Activated T-cell treated with anti-CD3 and anti-CD28 coated beads for 24 hours (primary cell): ENCODE measurements around the gene GALNT2.

Source experiments
- DNase-seq: peaks from one replicate; pipeline ENCODE4 v3.0.0-alpha.2; 2020; ENCODE audit warnings: low read depth

Gene GALNT2

DNA sequence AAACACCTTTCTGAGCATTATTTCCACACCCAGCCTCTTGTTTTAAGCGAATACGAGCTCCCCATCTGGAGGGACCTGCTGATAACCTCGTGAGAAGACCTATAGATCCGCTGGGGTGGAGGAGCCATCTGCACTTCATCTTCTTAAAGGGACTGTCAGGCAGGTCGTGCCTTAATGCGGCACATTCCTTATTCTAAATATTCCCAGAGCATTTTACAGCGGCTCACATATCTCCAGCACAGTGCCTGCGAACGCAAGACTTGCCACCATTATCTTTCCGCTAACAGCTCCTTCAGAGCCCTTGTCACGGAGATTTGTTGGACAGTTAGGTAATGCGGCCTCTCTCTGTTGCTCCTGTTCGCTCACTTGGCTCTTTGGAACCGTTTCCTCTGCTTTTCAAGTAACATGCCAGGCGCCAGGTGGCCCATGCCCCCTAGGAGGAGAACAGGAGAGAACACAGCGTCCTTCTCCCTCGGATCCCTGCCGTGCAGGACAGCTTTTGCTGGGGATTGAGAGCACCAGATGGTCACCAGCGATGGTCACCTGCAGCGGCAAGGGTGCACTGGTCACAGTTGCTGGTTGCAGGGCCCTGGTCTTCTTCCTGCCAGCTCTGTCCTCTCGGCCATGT is 196.6 kb downstream of the GALNT2 start:
- no peak for DNase-seq

DNA sequence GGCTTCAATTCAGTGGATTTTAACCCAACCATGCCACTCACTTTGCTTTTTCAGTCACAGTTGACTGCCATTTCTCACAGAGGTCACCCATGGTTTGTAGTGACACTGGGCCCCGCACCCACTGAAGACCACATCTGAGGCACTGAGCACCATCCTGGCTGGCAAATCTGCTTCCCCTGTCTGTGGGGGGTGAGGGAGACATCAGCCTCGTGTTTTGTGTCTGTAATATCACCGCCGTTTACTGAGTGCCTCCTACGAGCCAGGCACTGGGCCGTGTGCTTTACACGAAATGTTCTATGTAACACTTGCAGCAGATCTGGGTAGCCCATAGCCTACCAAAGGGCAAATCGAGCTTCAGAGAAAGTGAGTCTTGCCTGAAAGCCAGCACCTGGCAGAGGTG is 197.3 kb downstream of the GALNT2 start:
- DNase-seq = no peak

DNA sequence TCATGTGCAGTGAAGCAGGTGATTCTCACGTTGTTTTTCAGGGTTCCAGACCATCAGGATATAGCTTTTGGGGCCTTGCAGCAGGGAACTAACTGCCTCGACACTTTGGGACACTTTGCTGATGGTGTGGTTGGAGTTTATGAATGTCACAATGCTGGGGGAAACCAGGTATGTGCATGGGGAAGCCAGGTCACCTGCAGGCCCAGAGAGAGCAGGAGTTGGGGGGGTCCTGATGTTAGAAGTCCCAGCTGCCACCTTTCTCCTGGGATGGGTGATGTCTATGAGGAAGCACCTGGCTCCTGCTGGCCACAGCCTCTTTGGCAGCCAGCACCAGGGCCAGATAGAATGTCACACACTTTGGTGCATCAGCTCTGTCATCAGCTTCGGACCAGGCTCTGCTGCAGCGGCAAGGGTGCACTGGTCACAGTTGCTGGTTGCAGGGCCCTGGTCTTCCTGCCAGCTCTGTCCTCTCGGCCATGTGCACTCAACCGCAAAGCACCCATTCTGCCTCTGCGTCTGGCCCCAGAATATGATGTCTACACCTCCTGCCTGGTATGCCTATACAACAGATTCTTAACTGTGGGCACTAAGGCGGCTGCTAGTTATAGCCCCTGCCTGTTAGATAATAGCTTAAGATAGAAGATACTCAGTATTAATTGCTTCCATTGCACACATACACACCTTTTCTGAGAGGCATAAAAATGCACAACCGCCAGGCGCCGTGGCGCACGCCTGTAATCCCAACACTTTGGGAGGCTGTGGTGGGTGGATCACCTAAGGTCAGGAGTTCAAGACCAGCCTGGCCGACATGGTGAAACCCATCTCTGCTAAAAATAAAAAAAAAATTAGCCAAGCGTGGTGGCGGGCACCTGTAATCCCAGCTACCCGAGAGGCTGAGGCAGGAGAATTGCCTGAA is 198.4 kb downstream of the GALNT2 start:
- DNase-seq = no peak

DNA sequence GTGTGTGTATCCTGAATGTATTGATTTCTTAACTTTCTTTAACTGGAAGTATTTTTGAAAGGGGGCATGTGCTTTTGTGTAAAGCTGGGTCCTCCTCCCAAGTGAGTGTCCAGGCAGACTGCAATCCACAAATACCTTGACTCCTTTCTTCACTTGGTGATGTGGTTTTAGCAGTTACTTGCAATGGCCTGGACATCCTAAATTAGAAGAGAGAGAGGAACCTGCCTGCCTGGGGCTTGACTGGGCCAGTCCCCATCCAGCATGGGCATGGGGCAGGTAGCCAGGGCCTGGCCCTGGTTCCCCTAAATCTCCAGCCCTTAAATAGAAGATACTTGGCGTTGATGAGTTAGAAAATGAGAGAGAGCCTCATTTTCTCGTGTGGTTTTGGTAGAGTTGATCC is 199.4 kb downstream of the GALNT2 start:
- no peak for DNase-seq

DNA sequence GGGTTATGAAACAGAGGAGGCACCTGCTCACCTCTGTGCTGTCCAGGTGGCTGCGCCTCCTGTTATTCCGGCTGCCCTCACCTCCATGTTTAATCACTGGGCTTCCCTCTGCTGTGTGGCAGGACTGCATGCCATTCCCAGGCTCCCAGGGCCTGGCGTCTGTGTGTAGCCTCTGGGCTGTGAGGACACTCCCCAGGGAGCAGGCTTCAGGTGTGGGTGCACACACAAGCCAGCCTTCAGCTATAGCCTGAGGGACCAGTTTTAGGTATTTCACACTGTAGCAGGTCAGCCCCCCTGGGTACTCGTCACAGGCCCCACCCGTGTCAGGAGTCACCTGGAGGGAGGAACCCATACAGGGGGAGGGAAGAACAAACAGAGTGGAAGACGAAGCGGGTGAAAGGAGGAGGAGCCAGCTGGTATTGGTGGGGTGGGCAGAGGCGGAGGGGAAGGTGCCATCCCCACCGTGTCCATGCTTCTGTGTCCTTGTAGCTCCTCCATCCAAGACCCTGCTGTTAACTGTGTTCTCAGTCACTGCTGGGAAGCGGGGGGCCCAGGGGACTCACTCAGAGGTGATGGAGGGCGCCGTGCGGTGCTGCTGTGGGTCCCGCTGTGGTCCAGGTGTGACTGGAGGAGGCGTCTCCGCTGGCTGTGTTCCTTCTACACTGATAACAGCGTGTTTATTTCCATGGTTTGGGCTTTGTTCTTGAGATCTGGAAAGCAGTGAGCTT is 200.5 kb downstream of the GALNT2 start:
- no peak for DNase-seq

DNA sequence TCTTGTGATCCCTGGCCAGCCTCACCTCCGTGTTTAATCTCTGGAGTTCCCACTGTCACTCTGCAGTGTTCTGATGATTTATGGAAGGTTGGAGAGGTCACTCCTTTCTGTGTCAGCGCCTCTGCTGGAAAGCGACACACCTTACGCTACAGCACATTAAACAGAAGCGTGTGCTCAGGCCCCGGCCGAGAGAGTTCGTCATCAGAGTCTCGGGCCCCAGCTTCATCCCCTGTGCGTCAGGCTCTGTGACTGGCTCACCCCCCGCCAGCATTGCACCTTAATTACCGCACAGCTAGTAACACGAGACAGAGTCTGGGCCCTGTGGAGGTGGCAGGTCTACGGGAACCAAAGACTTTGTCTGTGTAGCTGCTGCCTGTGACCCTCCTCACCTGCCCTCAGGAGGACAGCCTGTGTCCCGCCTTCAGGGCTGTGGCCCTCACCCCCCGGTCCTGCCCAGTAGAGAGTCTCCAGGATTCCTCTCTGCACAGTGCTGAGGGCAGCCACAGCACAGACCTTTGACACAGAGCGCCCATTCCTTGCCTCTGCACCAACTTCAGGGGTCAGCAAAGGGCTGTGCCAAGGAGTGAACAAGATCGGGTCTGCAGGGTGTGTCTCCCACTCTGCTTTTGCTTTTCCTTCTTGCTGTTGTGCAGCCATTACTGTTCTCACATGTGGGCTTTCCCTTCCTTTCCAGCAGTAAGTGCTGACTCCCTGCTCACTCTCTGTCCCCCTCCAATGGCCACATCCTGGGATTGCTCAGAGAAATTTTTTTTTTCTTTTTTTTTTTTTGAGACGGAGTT is 201.5 kb downstream of the GALNT2 start:
- DNase-seq = no peak

DNA sequence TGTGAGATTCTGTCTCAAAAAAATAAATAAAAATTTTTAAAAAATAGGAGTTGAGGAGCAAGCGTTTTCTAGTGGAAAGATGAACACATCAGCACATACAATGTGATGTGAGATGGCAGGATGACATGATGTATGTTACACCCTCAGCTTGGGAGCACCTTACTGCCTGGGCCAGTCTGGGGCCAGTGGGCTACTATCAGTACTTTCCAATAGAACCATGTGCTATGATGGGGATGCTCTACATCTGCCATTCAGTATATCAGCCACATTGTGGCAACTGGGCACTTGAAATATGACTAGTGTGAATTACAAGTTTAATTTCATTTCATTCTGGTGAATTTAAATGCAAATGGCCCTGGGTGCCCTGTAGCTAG is 203.1 kb downstream of the GALNT2 start:
- no peak for DNase-seq

DNA sequence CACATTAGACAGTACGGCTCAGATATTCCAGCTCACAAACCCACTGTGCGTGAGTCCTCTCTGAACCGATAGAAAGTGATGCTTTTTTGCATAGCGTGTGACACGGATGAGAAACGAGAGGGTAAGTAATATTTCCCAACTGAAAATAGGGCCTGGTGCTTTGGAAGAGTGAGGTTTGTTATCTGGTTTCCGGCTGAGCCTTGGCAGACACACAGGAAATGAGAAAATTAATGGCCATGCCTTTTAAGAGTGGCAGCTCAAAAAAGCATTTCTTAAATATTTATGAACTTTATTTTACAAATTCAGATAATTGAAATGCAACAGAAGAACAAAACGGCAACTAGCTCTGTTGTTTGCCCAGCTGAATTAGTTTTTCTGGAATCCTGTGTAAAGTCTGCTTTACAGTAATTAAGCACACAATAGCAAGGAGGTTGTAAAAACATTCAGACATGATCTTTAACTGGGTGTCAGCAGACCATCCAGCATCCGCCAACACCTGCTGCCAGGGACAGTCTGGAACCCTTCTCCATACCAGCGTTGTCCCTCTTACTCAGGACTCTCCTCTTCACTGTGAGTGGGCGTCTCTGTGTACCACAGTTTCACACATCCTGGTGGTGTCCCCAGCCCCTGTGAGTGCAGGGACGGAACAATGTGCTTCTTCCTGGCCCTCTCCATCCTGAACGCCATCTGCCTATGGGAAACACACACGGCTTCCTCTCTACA is 203.7 kb downstream of the GALNT2 start:
- DNase-seq = peak; percentile 42

DNA sequence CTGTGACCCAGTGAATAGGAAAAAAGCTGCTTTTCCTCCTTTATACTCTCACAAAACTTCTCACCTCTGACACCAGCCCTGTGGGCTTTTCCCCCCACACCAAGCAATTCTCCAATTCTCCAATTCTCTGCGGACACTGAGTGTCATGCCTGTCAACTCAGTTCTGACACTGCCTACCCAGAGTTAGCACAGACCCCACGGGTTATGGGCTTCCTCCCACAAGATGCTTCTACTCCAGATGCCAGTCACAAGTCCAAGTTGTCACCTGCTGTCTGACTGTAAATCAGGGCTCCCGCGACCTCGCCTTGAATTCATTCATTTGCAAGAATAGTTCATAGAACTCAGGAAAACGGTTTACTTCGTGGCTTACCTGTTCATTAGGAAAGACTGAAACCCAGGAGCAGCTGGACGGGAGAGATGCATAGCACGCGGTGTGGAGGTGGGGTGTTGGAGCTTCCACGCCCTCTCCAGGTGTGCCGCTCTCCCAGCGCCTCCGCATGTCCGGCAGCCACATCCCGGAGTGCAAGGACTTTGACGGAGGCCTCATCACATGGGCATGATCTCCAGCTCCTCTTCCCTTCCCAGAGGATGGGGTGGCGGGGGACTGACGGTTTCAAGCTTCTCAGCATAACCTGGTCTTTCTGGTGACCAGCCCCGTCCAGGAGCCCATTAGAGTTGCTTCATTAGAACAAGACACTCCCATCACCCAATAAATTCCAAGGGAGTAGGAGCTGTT is 204.4 kb downstream of the GALNT2 start:
- no peak for DNase-seq

DNA sequence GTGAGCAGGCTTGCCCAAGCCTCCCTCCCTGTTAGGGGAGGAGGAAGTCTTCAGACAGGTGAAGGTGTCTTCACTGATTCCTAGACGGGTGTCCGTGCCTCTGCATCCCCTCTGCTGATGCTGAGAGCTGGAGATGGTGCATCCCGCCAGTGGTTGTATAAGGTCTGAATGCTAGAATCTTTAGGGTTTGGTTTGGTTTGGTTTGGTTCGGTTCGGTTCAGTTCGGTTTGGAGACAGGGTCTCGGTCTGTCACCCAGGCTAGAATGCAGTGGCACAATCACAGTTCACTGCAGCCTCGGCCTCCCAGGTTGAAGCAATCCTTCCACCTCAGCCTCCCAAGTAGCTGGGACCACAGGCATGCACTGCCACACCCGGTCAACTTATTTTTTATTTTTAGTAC is 205.5 kb downstream of the GALNT2 start:
- DNase-seq = no peak

DNA sequence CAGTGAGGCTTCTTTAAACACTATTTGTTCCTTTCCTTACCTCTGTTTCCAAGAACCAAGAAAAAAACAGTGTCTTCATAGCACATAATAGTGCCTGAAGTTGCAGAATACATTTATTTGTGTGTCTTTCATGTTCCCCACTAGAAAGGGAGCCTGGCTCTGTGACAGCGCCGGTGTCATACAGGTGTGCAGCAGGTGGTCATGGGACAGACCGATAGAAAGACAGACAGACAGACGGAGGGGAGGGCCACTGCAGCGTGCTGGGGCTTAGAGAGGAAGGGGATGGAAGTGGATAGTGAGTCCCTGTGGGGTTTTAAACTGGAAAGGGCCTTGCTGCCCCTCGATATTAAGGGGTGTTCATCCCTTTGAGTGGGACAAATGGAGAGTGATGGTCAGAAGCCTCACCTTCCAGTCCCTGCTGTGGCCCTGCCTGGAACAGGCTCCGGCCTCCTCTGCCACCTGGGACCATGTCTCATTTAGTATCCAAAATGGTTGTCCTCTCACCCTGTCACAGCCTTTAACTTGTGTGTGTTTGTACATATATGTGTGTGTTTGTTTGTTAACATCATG is 206.2 kb downstream of the GALNT2 start:
- DNase-seq = no peak

DNA sequence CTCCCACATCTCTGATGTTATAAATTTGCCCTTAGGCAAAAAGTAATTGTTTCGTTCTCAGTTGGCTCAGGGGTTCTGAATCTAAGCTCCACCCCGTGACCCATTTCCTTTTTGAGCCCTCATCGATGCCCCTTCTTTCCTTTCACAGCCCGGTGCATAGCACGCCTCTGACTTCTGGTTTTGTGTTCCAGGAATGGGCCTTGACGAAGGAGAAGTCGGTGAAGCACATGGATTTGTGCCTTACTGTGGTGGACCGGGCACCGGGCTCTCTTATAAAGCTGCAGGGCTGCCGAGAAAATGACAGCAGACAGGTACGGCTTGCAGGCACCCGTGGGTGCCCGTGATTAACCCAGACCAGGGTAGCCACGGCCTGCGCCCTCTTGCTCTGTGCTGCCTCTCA is 207.2 kb downstream of the GALNT2 start:
- DNase-seq = no peak

DNA sequence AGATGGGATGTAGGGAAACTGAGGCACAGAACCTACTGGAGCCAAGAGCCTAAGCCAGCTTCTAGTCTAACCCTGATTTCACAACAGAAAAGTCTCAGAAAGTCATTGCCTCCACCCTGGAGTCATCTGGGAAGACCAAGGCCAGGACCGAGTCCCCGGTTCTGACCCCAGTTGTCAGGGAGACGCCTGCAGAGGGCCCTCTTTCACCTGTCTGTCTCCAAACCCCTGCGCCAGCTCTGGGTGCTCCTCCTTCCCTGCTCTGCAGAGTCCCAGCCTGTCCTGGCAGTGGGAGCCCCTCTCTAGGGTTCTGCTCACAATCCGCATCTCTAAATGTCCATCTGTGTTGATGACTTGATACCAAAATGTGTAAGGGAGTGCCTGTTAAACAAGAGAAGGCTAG is 209.4 kb downstream of the GALNT2 start:
- DNase-seq = no peak

DNA sequence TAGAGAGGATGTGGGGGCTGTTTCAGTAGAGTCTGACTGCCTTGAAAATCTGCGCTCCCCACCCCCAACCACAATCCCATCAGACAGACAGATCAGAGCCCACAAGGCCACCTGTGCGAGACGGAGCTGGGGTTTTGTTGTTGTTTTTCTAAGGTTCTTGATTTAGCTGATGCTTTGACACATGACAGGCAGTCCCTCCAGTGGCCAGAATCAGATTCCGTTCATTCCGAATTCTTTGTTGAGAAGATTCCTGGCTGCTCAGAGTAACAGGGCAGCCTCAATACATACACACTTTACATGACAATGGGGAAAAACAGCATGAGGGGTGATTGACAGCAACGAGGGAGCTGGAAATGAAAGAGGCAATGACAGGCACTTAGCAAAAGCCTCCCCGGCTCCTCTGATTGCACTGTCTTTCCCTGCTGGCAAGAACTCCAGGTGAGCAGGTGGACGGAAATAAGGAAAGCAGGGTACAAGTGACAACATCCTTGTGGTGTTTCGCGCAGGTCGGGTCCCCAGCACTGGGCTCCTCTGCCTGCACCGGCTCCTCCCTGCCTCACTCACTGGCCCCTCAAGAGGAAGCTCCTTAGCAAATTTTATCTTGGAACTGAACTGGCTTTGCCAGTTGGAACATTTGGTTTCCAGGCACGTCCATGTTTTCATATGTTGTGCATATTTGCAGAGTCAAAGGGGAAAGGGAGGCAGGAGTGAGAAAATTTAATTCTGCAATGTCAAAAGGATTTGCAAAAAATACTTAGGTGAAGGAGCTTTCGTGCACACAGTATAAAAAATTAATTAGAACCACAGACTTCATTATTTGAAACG is 210.4 kb downstream of the GALNT2 start:
- DNase-seq = no peak

DNA sequence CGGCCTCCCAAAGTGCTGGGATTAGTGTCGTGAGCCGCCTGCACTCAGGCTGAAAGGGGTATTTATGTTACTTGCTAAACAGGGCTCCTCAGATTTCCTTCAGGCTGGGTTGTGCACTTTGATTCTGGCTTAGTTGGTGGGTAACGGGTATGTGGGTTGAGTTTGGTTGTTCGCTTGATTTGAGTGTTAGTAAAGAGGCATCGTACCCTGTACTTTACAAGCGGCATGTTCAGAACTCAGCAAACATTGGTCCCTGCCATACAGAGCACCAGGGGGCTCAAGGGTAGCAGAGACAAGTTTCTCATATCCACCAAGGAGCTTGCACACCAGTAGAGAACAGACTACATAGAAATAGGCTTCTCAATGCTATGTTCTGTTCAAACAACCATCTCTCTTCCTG is 211.3 kb downstream of the GALNT2 start:
- DNase-seq = no peak

DNA sequence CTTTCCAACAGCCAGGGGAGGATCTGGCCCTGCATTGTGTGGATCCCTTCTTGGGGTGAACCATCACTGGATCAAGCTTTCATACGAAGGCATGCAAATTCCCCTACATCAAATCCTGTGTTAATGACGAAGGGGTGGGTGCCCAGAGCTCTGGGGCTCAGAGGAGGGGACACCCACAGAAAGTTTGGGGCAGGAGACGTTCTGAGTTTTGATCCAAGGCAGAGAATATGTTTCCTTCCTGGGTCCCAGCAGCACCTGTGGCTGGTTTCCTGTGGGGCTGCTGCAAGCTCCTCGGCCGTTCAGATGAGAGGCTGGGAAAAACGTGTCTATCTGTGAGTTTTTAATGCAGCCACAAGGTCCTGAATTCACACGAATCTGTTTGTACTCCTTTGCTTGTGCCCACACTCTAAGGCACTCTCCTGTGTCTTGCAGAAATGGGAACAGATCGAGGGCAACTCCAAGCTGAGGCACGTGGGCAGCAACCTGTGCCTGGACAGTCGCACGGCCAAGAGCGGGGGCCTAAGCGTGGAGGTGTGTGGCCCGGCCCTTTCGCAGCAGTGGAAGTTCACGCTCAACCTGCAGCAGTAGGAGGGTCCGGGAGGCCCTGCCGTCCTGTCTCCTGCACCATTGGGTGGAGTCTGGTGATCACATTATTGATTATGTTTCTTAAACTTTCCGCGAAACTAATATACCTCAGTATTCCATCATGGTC is 212.0 kb downstream of the GALNT2 start:
- DNase-seq = no peak

DNA sequence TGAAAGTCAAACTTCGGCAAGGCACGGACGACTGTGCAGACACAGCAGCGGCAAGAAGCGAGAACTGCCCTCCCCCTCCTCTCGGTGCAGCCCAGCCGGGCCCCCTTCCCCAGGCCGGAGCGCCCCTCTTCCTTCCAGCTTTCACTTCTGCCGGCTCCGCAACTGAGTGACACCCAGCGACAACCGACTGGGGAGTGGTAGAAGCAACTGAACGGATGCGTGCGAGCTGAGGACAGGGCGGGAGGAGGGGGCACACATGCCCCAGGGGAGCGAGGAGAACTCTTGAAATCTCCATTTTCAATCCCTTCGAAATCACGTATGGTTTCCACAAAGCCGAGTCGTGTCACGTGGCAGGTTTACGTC is 212.5 kb downstream of the GALNT2 start:
- DNase-seq = no peak

DNA sequence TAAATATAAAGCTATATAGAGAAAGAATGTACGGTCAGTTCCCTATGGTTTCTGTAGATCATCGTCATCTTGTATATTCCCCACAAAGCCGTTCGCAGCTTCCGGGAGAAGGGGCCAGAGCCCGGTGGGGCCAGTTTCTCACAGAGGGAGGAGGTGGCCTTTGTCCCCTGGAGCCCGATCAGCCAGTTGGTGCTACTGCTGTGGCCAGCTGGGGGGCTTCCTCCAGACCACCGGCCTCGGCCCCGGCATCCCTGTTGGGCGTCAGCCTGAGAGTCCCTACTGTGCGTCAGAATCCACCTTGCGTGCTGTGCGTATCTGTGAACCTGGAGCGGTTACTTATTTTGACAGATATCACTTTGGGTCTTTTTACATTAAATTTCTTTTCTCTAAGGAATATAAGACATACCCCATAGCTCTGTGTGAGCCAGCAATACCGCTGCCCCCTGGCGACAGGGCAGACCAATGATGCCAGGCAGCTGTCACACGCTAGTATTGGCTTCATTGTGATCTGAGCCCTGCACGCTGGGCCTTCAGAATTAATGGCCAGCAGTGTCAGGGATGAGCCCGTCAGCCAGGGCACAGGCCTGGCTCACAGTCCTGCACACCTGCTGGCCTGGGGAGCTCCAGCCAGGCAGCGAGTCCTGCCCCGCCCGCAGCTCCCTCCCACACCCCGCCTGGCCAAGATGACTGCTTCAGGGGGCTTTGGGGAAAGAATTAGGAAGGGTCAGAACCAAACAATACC is 213.2 kb downstream of the GALNT2 start:
- no peak for DNase-seq
